ENCODE results near the gene TMEM62. TPM values are rescaled to one million over a fixed set of nuclear protein-coding genes. Genes with fewer than 3 reads are reported as not detected.

The TMEM62 gene
- total RNA-seq, 4 donors from 2014 or later: 15.8 to 49.2 (median 22.1) TPM

DNA sequence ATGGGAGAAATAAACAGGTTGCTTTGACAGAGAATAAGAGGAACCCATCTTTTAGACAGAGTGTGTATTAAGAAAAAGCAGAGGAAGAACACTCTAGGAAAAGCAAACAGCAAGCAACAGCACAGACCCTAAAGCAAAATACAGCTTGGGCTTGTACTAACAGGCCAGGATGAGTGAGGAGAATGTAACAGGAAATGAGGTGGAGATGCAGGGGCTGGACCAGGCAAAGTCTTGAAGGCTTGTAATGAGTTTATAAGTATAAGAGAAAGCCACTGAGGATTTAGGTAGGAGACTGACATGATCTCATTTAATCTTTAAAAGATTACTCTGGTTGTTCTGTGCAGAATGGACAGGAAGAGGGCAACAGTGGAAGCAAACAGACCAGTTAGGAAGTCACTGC is 32.4 kb upstream of the TMEM62 start:
- Histone ChIP-seq H3K27ac (peak overlapping the region in 1 of 4 donors; percentile 11), H3K36me3 (peaks cover 0 to 33% (median 0%) of the 10 kb centered on the region in 3 donors), H3K9me3 (no peaks in the 10 kb centered on the region), H3K4me3 (no peak overlapping the region), H3K27me3 (no peaks in the 10 kb centered on the region), H3K4me1 (peaks cover 6 to 74% (median 35%) of the 10 kb centered on the region in 3 donors)
- DNase-seq: no peak
- TF ChIP-seq CTCF (IDR thresholded peaks at IDR 0.05) (no peak), POLR2A (IDR thresholded peaks at IDR 0.05) (no peak)
- intact Hi-C loops (cut with DNase I): no loop called here

- intact Hi-C loops (cut with DNase I): no loop called here
- Histone ChIP-seq H3K27me3 (no peaks in the 10 kb centered on the region), H3K9me3 (no peaks in the 10 kb centered on the region), H3K36me3 (peaks cover 0 to 30% (median 0%) of the 10 kb centered on the region in 3 donors), H3K4me1 (peaks cover 6 to 70% (median 30%) of the 10 kb centered on the region in 3 donors), H3K4me3 (no peak overlapping the region), H3K27ac (no peak overlapping the region)
- no peak for DNase-seq
- 83 to 85% methylated on average over 1 of the region's 1 CpG for WGBS, 2 donors
- TF ChIP-seq POLR2A (IDR thresholded peaks at IDR 0.05): no peak
- TF ChIP-seq CTCF (IDR thresholded peaks at IDR 0.05): no peak
Observed at GRCh38 chr15:43102187-43102586, 31.2 kb upstream of the TMEM62 start.

DNA sequence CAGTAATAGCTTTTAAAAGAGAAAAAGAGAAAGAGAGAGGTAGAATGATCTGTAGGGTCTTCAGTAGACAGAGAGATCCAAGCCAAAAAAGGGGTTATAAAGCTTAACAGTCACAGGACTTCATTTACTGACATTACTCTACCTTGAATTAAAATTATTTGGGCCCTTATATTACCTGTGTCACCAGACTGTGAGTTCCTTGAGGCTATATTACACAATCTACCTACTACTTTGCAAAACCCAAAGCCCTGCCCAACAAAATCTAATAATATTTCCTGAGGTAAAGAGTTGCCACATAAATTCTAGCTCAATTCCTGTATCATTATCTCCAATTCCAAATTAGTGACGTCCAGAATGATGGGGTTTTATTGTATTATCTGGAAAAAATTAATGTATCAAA is 29.5 kb upstream of the TMEM62 start:
- H3K4me1 ChIP-seq: peaks cover 6 to 64% (median 30%) of the 10 kb centered on the region in 3 donors
- H3K27ac ChIP-seq: peak overlapping the region in 1 of 4 donors; percentile 14
- no peak for DNase-seq
- no peaks in the 10 kb centered on the region for H3K27me3 ChIP-seq
- H3K9me3 ChIP-seq: no peaks in the 10 kb centered on the region
- TF ChIP-seq POLR2A (IDR thresholded peaks at IDR 0.05) (no peak), CTCF (IDR thresholded peaks at IDR 0.05) (no peak)
- H3K36me3 ChIP-seq: peaks cover 0 to 19% (median 0%) of the 10 kb centered on the region in 3 donors
- 22 to 48% methylated on average over 1 of the region's 1 CpG for WGBS, 2 donors
- intact Hi-C loops (cut with DNase I): no loop called here
- no peak overlapping the region for H3K4me3 ChIP-seq

DNA sequence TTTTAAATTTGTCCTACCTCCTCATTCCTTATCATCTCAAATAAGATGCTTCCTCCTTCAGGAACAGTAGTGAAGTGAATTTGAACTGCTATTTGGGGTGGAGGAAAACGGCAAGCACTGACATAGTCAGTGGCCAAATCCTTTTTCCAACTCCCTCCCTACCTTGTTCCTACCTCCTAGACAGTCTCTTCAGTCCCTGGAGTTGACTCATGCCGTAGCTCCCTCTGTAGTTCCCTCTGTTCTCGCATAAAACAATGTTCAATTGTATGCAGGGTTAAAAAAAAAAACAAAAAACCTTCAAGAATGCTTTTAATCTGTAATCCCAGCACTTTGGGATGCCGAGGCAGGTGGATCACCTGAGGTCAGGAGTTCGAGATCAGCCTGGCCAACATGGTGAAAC is 29.0 kb upstream of the TMEM62 start:
- TF ChIP-seq CTCF (IDR thresholded peaks at IDR 0.05): no peak
- peaks cover 6 to 64% (median 30%) of the 10 kb centered on the region in 3 donors for H3K4me1 ChIP-seq
- peaks cover 0 to 16% (median 0%) of the 10 kb centered on the region in 3 donors for H3K36me3 ChIP-seq
- no peak for DNase-seq
- peak overlapping the region in 2 of 4 donors; percentile 66 to 86 for H3K4me3 ChIP-seq
- no peaks in the 10 kb centered on the region for H3K27me3 ChIP-seq
- H3K27ac ChIP-seq: peak overlapping the region in 2 of 4 donors; percentile 14 to 89
- intact Hi-C loops (cut with DNase I): no loop called here
- no peaks in the 10 kb centered on the region for H3K9me3 ChIP-seq
- WGBS, 2 donors: 33 to 39% methylated on average over 5 of the region's 5 CpGs

DNA sequence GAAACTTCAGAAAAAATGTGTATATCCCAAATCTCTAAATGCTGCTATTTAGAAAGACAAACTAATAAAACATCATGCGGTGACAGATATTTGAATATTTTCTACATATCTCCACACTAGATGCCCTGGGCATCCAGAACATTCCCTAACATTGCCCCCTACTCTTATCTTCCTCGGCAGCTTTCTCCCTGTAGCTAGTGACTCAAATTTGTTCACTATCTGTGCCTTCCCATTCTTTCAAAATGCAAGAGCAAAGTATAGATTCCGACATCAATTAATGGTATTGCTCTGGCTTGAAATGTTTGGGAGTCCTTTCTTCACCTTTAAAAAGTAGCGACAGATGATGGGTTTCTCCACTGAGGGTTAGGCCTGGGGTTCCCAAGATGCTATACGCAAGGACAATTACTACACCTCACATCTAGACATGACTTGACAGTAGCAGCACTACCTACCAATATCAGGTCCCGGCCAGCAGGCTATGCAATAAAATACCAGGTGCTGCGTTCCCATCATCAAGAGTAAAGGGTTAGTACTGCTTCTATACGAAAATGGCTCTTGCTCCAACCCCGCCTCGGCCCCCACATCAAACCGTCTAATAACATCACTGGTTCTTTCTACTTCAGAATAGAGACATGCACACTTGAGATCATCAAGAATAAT is 28.2 kb upstream of the TMEM62 start:
- no peak for DNase-seq
- intact Hi-C loops (cut with DNase I): no loop called here
- 10 to 12% methylated on average over 11 of the region's 11 CpGs for WGBS, 2 donors
- peaks cover 0 to 9% (median 0%) of the 10 kb centered on the region in 3 donors for H3K36me3 ChIP-seq
- no peaks in the 10 kb centered on the region for H3K9me3 ChIP-seq
- peak overlapping the region; percentile 86 to 95 (median 88) for H3K27ac ChIP-seq
- no peaks in the 10 kb centered on the region for H3K27me3 ChIP-seq
- H3K4me3 ChIP-seq: peak overlapping the region; percentile 66 to 94 (median 77)
- no peak for TF ChIP-seq CTCF (IDR thresholded peaks at IDR 0.05)
- TF ChIP-seq POLR2A (IDR thresholded peaks at IDR 0.05): no peak
- H3K4me1 ChIP-seq: peaks cover 6 to 61% (median 30%) of the 10 kb centered on the region in 3 donors
